GM10847 (cell line): Measurements from ENCODE around the gene SEMA6A.

ENCODE experiments used
- POLR2A ChIP-seq: IDR thresholded peaks from 2 replicates; pipeline ENCODE4 v1.6.1; 2011; ENCODE audit not compliant: insufficient read length; ENCODE audit errors: extremely low read depth

The SEMA6A gene

DNA sequence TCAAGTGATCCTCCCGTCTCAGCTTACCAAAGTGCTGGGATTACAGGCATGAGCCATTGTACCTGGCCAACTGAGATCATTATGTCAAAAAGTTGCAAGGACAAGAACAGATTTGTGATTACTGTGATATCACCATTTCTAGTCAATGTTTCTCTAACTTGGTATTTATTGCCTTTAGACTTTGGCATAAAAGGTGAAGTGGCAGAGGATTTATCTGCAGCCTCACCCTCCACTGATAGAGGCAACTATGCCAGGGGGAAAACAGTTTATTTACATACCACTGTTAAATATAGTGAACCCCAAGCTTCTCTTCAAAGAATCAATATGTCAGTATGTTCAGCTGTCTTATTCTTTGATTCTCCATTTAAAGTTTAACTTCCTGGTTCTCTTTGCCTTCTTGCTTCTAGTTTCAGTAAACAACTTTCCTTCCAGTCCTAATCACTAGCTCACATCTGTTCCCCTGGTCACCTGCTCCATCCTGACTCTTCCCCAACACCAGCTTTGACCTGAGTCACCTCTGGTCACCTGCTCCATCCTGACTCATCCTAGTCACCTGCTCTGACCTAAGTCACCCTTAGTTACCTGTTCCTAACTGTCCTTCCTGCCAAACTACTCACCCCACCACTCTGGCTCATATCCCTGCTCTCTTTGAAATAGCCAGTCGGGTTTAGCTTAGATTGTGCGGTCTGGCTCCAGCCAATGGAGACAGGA is 29.9 kb downstream of the SEMA6A start:
- no peak for TF ChIP-seq POLR2A

DNA sequence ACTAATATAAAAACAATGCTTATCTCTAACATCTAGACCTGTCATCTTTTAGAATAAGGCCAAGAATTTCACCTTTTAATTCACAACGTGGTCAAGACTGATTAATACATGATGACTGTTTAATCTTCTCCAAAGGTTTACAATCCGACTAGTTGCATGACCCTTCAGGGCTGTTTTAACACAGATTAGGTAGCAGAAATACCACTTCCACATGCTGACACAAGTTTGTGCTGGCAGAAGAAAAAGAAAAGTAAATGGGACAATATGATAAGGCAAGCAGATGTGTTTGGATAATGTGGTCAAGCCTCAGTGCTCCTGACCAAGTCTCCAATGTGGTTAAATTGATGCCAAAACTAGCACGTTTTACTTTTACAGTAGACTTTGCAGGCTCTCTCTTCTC is 31.1 kb downstream of the SEMA6A start:
- TF ChIP-seq POLR2A = no peak

DNA sequence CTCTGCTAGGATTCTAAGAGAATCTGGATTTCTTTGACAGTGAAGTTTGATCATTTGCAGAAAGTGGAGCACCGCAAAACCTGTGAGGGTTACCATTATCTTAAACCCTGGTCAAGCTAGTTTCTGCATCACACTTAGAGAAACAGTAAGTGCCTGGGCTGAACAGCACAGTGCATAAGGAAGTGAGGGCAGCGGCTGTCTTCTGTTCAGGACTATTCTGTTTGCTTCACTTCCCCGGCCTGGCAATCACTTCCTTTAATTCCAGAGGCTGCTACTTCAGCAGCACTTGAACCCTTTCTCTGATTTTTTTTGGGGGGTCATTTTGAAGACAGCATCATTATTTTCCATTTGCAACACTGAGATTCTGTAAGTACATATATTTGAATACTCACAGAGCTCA is 32.0 kb downstream of the SEMA6A start:
- TF ChIP-seq POLR2A = no peak

DNA sequence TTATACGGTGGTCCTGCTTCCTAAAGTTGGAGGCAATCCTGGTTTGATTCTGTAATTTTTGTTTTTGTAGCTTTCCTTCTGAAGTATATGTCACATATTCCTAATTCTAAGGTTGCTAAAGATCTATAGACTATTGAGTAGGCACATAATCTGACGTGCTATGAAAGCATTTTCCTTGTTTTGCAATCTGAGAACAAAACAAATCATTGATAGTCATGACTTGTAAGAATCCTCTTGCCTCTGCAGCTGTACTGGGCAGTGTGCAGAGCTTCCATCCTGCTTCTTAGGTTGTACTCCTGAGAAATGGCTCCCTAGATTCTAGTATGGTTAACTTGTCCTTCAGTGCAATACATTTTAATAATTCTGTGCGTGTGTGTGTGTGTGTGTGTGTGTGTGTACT is 35.4 kb downstream of the SEMA6A start:
- no peak for TF ChIP-seq POLR2A

DNA sequence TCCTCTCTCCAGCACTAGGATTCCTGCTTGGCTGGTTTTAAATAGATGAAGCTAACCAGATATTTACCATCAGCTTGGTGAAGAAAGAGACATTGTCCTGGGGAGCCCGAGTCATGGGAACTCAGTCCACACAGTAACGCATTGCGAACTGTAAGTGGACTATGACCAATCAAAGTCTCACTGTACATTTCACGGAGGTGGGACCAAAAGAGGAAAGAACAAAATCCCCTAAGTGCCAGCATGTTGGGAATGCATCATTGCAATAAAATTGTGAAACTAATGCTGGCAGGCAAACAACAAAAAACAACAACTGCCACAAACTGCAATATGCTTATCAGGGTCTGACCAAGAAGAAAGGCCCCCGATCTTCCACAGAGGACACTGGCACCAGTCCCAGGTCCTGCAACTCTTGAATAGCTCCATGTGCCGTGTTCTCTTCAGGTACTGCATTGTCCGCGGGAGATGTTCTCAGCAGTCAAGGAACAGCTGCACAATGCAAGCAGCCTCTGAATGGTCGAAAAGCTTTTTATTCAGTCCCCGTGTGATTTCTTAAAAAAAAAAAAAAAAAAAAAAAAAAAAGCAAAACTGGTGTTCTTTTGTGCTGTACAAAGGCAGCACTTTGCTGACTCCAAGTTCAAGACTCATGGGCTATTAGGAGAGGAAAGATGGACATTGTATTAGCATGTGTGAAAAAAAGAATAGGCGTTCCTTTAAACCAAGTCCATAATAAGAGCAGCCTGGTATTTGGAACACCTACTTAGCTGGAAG is 38.1 kb downstream of the SEMA6A start:
- TF ChIP-seq POLR2A = no peak

DNA sequence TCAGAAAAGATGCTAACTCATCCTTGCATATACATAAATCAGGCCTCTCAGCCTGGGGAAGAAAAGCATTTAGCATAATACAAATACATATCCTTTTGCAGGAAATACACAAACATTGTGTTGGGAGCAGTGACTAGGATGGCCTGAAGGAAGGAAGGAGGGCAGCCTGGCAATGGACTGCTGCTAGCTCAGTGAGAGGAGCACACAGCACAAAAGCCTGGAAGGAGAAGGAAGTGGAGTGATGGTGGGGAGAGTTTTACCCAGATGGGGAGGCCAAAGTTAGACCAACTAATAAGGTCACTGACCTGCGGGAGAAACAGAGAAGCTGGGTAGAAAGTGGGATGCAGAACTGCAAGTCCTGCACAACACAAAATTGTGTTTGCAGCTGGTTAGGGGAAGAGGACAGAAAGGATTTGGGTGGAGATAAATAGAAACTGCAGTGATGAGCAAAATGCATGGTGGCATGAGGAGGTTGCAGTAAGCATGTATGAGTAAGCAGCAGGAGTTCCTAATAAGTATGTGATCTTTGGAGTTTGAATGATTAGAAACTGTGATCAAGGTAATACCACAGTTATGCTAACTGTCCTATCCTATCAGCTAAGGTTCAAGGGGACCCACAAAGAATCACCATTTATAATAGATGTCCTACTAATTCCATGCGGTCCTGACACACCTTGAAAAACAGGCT is 39.5 kb downstream of the SEMA6A start:
- no peak for TF ChIP-seq POLR2A

DNA sequence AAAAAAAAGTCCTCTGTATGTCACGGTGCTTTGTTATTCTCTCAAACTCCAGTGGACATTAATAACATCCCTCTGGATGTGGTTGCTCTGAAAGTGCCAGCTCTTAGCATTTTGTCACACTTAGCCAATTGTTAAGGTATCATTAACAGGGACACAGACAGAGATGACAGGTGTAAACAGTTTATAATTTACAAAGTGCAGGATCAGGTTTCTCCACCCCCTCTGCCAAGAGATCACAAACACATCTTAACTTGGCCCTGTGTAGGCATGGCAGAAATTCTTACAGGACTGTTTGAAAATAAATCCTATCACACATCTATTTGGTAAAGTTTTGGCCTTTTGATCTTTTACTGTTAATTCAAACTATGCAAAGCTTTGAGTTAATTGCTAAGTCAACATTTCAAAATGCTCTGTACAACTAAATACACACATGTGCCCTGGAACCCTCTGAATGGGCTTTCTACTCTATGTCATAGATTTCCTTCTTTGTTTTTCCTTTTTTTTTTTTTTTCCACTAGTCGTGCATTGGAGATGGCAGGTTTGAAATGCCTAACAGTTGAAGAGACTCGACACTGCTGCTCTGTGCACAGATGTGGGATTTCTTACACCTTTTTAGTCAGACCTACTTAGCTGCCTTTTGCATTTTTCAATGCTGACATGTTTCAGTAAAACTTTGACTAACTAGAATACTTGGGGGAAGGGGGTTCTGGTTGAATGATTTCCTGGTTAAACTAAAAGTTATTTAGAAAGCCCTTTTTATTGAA is 41.7 kb downstream of the SEMA6A start:
- no peak for TF ChIP-seq POLR2A

DNA sequence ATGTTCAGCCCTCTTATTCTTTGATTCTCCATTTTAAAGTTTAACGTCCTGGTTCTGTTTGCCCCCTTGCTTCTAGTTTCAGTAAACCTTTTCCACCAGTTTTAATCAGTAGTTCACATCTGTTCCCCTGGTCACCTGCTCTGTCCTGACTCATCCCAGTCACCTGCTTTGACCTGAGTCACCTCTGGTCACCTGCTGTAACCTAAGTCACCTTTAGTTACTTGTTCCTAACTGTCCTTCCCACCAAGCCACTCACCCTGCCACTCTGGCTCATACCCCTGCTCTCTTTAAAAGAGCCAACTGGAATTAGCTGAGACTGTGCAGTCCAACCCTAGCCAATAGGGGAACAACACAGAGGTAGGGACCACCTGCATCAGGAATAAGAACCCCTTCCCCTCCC is 43.0 kb downstream of the SEMA6A start:
- no peak for TF ChIP-seq POLR2A

DNA sequence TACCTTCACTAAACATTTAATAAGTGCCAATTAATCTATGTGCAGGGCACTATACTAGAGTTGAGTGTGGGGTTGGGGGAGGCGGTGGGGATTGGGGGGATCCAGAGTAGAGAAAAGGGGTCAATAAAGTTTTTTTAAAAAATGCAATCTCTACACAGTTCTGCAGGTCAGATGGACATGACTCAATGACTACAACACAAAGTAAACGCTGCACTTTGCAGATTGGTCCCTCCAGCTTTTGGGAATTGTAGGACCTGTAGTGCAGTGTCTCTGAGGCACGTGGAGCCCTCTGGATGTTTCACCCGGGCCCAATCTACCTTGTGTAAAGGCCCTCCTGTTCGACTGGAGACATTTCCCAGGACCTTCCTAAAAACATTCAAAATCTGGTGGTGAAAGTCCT is 43.5 kb downstream of the SEMA6A start:
- no peak for TF ChIP-seq POLR2A

DNA sequence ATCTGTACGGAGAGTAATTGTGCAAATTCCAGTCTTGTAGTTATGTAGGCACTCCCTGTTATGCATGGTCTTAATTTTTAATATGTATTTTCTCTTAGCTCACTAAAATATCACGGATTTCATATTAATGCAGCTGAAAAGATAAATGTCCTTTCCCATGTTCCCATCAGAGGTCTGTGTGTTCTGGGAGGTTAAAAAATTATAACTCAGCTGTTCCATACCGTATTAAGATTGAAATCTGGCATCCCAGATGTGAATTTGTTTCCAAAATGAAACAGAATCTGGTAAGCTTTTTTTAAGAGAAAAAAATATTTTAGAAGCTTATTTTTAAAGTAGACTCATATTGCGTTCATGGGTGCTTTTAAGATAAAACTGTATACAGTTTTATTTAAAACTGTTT is 44.3 kb downstream of the SEMA6A start:
- no peak for TF ChIP-seq POLR2A

DNA sequence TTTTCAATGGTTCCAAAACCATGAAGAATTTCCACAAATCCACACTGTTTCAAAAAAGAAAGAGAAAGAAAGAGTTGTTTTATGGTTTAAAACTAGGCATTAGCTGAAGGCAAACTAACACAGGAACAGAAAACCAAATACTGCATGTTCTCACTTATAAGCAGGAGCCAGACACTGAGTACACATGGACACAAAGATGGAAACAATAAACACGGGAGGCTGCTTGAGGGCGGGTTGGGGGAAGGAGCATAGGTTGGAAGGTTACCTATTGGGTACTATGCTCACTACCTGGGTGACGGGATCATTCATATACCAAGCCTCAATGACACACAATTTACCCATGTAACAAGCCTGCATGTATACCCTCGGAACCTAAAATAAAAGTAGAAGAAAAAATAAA is 45.0 kb downstream of the SEMA6A start:
- TF ChIP-seq POLR2A = no peak

DNA sequence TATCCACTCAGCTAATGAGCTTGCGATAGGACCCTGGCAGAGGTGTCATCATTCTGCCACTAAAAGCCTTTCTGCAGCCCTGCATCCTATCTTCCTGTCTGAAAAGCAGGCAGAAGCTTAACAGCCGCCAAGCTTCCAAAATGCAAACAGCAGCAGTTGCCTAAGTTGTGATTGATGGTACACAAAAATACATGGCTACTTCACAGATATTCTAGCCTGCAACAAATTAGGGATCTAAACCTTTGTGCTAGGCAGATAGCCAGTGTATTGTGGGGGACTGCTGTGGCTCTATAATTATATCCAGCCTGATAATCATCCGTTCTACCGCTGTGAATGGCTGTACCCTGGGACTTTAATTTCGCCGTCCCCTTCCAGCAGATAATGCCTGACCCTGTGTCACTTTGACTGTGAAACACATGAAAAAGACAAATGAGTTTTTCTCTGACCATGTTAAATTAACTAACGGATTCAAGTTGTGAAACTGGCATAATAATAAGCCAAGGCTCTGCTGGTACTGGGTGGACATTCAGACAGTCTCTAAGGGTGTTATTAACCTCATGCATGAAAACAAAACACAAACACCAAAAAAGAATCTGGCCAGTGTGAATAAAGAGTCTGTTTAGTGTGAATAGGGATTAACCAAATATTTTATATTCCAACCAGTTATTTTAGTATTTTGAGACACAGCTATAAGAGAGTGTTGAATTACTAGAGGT is 45.9 kb downstream of the SEMA6A start:
- no peak for TF ChIP-seq POLR2A

DNA sequence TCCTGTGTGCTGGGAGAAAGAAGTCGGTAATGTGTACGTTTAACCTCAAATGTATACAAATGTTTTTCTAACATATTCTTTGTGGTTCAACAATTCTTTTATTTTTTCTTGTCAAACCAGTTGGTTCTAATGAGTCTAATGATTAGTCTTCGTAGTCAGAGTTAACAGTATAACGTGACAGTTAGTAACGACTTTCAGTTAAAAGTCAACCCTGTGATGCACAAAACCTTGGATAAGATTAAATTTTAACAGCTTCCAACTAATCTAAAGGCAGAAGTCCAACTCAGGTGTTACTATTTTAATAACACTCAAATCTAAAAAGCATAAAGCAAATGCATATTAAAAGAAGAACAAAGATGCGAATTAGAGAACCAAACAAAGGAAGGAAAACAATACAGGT is 47.0 kb downstream of the SEMA6A start:
- no peak for TF ChIP-seq POLR2A

DNA sequence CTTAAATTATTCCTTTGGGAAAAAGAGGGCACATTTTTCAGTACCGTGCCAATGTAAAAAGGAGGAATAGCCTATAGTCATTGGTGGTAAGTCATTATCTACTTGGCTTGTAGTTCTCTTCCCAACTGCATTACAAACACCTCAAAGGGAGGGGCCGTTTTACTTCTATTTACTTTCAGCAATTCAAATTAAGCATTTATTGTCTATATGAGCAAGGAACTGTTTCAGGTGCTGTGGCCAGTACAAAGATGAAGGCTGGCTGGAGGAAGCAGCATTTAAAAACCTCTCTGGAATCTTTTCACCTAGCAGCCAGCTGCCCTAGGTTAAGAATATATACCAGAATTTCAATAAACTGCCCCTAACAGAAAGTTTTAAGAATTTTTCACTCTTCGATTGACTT is 48.9 kb downstream of the SEMA6A start:
- no peak for TF ChIP-seq POLR2A

DNA sequence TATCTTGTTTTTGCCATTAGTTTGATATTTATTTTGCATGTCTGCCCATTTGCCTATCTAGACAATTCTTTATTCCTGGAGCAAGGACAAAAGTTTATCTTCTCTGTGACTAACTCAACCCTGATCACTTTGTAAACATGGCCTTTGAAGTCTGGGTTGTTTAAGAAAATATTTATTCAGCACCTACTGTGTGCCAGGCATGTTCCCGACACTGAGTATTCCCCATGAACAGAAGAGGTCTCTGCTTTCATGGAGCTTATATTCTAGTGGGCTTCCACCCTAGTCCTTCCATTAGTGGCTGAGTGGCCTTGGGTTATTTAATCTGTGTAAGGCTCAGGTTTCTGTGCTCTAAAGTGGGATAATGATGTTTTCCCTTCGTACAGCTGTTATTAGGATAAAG is 49.7 kb downstream of the SEMA6A start:
- TF ChIP-seq POLR2A = no peak
